Nephron progenitor cell (in vitro differentiated cells): ENCODE results near the gene SEPSECS.

Source experiments
- DNase-seq: peaks from one replicate; pipeline ENCODE4 v3.0.0; 2021
- H3K27ac Mint-ChIP-seq: 2 replicates; pipeline ENCODE4 v1.8.0; 2021; ENCODE audit warnings: mild to moderate bottlenecking, moderate library complexity, mixed read lengths
- H3K27me3 Mint-ChIP-seq: 2 replicates; pipeline ENCODE4 v1.8.0; 2021; ENCODE audit warnings: mild to moderate bottlenecking, low read depth, mixed read lengths; ENCODE audit not compliant: poor library complexity
- H3K36me3 Mint-ChIP-seq: 2 replicates; pipeline ENCODE4 v1.8.0; 2021; ENCODE audit warnings: low read depth, mixed read lengths
- H3K4me1 Mint-ChIP-seq: 2 replicates; pipeline ENCODE4 v1.8.0; 2021; ENCODE audit warnings: mixed read lengths
- H3K4me3 Mint-ChIP-seq: 2 replicates; pipeline ENCODE4 v1.8.0; 2021; ENCODE audit warnings: mild to moderate bottlenecking, moderate library complexity, mixed read lengths
- H3K9me3 Mint-ChIP-seq: 2 replicates; pipeline ENCODE4 v1.8.0; 2021; ENCODE audit warnings: mild to moderate bottlenecking, moderate library complexity, mixed read lengths
- CTCF ChIP-seq: fragments of 200-600 bp; sonication (generic); IDR thresholded peaks from 2 replicates; pipeline ENCODE4 v1.5.0; 2021; ENCODE audit warnings: antibody characterized with exemption

Gene SEPSECS

DNA sequence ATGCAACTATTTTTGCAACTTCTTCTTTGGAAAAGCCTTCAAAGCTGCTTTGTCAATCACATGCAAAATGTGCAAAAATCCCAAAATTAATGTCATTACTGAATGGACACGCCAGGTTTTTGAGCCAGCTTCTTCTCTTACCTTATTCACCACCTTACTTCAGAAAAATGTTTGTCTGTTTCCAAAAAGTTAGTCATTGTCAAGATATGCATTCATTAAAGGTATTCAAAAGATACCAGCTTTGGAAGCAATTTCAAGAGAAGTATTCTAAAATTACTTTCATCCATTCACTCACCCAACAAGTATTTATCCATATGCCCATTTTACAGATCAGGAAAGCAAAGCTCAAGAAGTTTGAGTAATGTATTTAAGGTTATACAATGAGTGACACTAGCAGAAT is 2.3 kb upstream of the SEPSECS start:
- Mint-ChIP-seq H3K36me3 (peaks cover 13% of the 10 kb centered on the region), H3K27ac (no peak overlapping the region), H3K4me3 (no peak overlapping the region), H3K9me3 (no peaks in the 10 kb centered on the region), H3K4me1 (peaks cover 29% of the 10 kb centered on the region), H3K27me3 (peaks cover under 1% of the 10 kb centered on the region)
- DNase-seq, result no peak
- TF ChIP-seq CTCF, result no peak

GRCh38 chr4:25161593-25161950 is 1.3 kb upstream of the SEPSECS start:
- no peak for TF ChIP-seq CTCF
- H3K4me1 Mint-ChIP-seq, result peaks cover 29% of the 10 kb centered on the region
- peak overlapping the region; percentile 91 for H3K4me3 Mint-ChIP-seq
- peaks cover 8% of the 10 kb centered on the region for H3K36me3 Mint-ChIP-seq
- DNase-seq, result no peak
- H3K9me3 Mint-ChIP-seq, result no peaks in the 10 kb centered on the region
- peak overlapping the region; percentile 38 for H3K27ac Mint-ChIP-seq
- no peaks in the 10 kb centered on the region for H3K27me3 Mint-ChIP-seq

- Mint-ChIP-seq H3K27ac (peak overlapping the region; percentile 81), H3K4me3 (peak overlapping the region; percentile 91)
- TF ChIP-seq CTCF, result no peak
Observed at GRCh38 chr4:25160714-25161592, 704 bp upstream of the SEPSECS start.

GRCh38 chr4:25158817-25159216 is 1.4 kb downstream of the SEPSECS start:
- no peak for TF ChIP-seq CTCF
- Mint-ChIP-seq H3K27ac (no peak overlapping the region), H3K4me3 (peak overlapping the region; percentile 91)

More at GRCh38 chr4:25160714-25161592, 704 bp upstream of the SEPSECS start:
- Mint-ChIP-seq H3K36me3 (peaks cover 2% of the 10 kb centered on the region), H3K9me3 (no peaks in the 10 kb centered on the region), H3K27me3 (no peaks in the 10 kb centered on the region), H3K4me1 (peaks cover 29% of the 10 kb centered on the region)
- DNase-seq, result no peak

GRCh38 chr4:25157081-25157480 is 3.2 kb downstream of the SEPSECS start:
- no peak for TF ChIP-seq CTCF
- no peak overlapping the region for H3K4me3 Mint-ChIP-seq

More at GRCh38 chr4:25158817-25159216, 1.4 kb downstream of the SEPSECS start:
- Mint-ChIP-seq H3K9me3 (no peaks in the 10 kb centered on the region), H3K4me1 (peaks cover 29% of the 10 kb centered on the region), H3K27me3 (no peaks in the 10 kb centered on the region), H3K36me3 (no peaks in the 10 kb centered on the region)
- DNase-seq, result no peak

GRCh38 chr4:25155947-25156346 is 4.3 kb downstream of the SEPSECS start:
- no peaks in the 10 kb centered on the region for H3K36me3 Mint-ChIP-seq
- DNase-seq, result no peak
- TF ChIP-seq CTCF, result no peak
- H3K4me3 Mint-ChIP-seq, result no peak overlapping the region
- no peaks in the 10 kb centered on the region for H3K9me3 Mint-ChIP-seq
- peaks cover 16% of the 10 kb centered on the region for H3K4me1 Mint-ChIP-seq
- H3K27ac Mint-ChIP-seq, result no peak overlapping the region
- H3K27me3 Mint-ChIP-seq, result no peaks in the 10 kb centered on the region

More at GRCh38 chr4:25157081-25157480, 3.2 kb downstream of the SEPSECS start:
- Mint-ChIP-seq H3K27me3 (no peaks in the 10 kb centered on the region), H3K27ac (no peak overlapping the region), H3K9me3 (no peaks in the 10 kb centered on the region), H3K4me1 (peaks cover 28% of the 10 kb centered on the region), H3K36me3 (no peaks in the 10 kb centered on the region)
- no peak for DNase-seq
